Gastrocnemius medialis (tissue), 4 donors: ENCODE measurements around the gene ARHGAP6. TPM values are rescaled to one million over a fixed set of nuclear protein-coding genes. Genes with fewer than 3 reads are reported as not detected.
A peak's percentile ranks its signal among the peaks of the same experiment; 100 is the strongest.

Experiments
- ATAC-seq, 2 donors: fragments of 150-250 bp; one replicate each; pipeline ENCODE4 v1.9.1; 2016
- DNase-seq, 2 donors: peaks; one replicate each; pipeline ENCODE4 v3.0.0-alpha.2; 2019
- H3K27ac ChIP-seq, 4 donors: fragments of 200-600 bp; sonication (generic); 1 replicate in 1 of 4; 2 replicates in 3 of 4; pipeline ENCODE4 v1.5.1; 2016 to 2018; ENCODE audit warnings: mild to moderate bottlenecking in 2 of 4, moderate library complexity in 1 of 4
- H3K27me3 ChIP-seq, 3 donors: fragments of 200-600 bp; sonication (generic) in 2 of 3; 1 replicate in 1 of 3; 2 replicates in 2 of 3; pipeline versions ENCODE4 v1.5.1 to v1.6.0; 2016 to 2019; ENCODE audit warnings: mild to moderate bottlenecking in 1 of 3, moderate library complexity in 1 of 3
- H3K36me3 ChIP-seq, 2 donors: fragments of 200-600 bp; sonication (generic) in 1 of 2; one replicate each; pipeline ENCODE4 v1.5.1; 2017 to 2018
- H3K4me1 ChIP-seq, 2 donors: fragments of 200-600 bp; sonication (generic) in 1 of 2; one replicate each; pipeline ENCODE4 v1.5.1; 2016 to 2017; ENCODE audit warnings: mild to moderate bottlenecking in 2 of 2
- H3K4me3 ChIP-seq, 4 donors: fragments of 200-600 bp; sonication (generic) in 3 of 4; 1 replicate in 1 of 4; 2 replicates in 3 of 4; pipeline ENCODE4 v1.5.1; 2016 to 2019; ENCODE audit warnings: mild to moderate bottlenecking in 2 of 4
- H3K9me3 ChIP-seq, 3 donors: fragments of 200-600 bp; sonication (generic) in 2 of 3; 1 replicate in 1 of 3; 2 replicates in 2 of 3; pipeline ENCODE4 v1.5.1; 2016 to 2019
- POLR2A ChIP-seq, 2 donors: fragments of 450-650 bp; IDR thresholded peaks; one replicate each; pipeline ENCODE4 v1.6.1; 2017; ENCODE audit warnings: antibody characterized with exemption in 2 of 2, mild to moderate bottlenecking in 2 of 2, moderate library complexity in 2 of 2
- in situ Hi-C, 4 donors: fragments of 200-750 bp; cut with MboI; loops; one replicate each; pipeline versions ENCODE4 v1.15.0 to v1.8.0; 2017; ENCODE audit warnings: low sequenced_read_pairs in 4 of 4
- intact Hi-C: fragments of 100-400 bp; cut with DNase I; formaldehyde crosslinking; loops from one replicate; pipeline ENCODE4 v1.15.1; 2023; ENCODE audit warnings: low total_unique reads
- total RNA-seq, 4 donors: library from RNA; depleted of rRNA; stranded (reverse); fragments of >200 nt; gene quantifications; one replicate each; pipeline versions ENCODE4 v1.1.0 to v1.2.3, GENCODE V29; 2016
- TF ChIP-seq, protein P1 (sequence below), 5 experiments: fragments of 450-650 bp in 3 of 5; fragments of 200-600 bp in 2 of 5; sonication (generic) in 2 of 5; IDR thresholded peaks in 4 of 5; conservative IDR thresholded peaks in 1 of 5; 1 replicate in 4 of 5; 2 replicates in 1 of 5; pipeline ENCODE4 v1.5.1; 2016 to 2019; ENCODE audit warnings: antibody characterized with exemption in 5 of 5, mild to moderate bottlenecking in 3 of 5, moderate library complexity in 3 of 5

The ARHGAP6 gene
- total RNA-seq, 4 donors from 2014 or later, result 10.7 to 18.0 (median 14.9) TPM

DNA sequence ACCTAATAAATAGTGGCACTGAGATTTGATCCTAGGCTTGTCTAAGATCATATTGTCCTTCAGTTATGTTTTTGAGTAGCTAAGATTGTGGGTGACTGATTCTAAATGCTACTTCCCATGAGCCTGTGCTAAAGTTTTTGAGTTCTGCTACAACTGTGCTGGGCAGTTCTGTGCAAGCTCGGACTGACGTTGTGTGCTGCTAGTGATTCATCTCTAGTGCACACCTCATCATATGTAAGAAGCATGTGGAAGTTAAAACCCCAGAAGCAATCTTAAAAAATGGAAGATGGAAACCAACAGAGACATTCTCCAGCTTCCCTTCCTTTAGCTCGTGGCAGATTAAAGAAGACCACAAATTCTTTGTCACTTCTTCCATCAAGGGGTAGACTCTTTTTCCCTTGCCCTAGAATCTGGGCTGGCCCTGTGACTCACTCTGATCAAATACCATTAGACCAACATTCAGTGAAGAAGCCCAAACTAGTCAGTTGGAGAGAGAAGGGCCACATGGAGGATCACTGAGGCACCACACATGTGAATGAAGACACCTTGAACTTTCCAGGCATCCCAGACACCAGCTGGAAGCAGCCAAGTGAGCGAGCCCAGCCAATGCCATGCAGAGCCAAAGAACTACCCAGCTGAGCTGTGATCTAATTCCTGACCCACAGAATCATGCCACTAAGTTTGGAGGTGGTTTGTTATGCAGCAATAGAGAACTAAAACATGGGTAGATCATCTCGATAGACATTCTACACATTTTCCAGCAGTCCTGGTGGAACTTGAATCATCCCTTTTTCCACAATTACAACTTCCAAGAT is 16.8 kb downstream of the ARHGAP6 start:
- H3K9me3 ChIP-seq, result no peaks in the 10 kb centered on the region
- H3K36me3 ChIP-seq, result no peaks in the 10 kb centered on the region
- H3K4me3 ChIP-seq, result no peak overlapping the region
- H3K27me3 ChIP-seq, result no peaks in the 10 kb centered on the region
- H3K27ac ChIP-seq, result peak overlapping the region; percentile 34 to 64 (median 50)
- peak; percentile 88 to 91 for ATAC-seq
- TF ChIP-seq, protein P1, sequence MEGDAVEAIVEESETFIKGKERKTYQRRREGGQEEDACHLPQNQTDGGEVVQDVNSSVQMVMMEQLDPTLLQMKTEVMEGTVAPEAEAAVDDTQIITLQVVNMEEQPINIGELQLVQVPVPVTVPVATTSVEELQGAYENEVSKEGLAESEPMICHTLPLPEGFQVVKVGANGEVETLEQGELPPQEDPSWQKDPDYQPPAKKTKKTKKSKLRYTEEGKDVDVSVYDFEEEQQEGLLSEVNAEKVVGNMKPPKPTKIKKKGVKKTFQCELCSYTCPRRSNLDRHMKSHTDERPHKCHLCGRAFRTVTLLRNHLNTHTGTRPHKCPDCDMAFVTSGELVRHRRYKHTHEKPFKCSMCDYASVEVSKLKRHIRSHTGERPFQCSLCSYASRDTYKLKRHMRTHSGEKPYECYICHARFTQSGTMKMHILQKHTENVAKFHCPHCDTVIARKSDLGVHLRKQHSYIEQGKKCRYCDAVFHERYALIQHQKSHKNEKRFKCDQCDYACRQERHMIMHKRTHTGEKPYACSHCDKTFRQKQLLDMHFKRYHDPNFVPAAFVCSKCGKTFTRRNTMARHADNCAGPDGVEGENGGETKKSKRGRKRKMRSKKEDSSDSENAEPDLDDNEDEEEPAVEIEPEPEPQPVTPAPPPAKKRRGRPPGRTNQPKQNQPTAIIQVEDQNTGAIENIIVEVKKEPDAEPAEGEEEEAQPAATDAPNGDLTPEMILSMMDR (IDR thresholded peaks at IDR 0.05 in 4 of 5, conservative IDR thresholded peaks at IDR 0.05 in 1 of 5), result no peak
- no peak for TF ChIP-seq POLR2A (IDR thresholded peaks at IDR 0.05)
- DNase-seq, result peak in 1 of 2 donors; percentile 31
- in situ Hi-C loops (no loop called here), intact Hi-C loops (loop anchor here (5.0 kb wide), 1 partner anchor 117 kb away; no protein-coding TSS in a partner anchor)
- H3K4me1 ChIP-seq, result peaks cover 3 to 10% of the 10 kb centered on the region in 2 donors

DNA sequence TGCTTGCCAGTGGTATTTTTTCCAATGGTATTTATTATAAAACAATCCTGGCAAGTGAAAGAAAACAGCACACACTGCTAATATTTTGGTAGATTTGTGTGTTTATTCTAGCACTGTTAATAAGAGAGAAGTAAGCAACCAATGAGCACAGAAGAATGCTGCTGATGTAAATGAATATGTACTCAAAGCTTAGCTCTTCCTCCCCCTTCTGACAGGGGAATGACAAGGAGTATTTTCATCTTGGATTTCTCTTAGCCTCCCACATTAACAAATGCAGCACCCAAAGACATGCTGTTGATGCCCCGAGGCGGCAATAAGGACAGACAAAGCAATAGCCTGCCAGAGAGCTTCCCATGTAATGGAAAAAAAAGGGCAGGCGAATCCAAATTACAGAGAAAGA is 18.6 kb downstream of the ARHGAP6 start:
- H3K27me3 ChIP-seq, result no peaks in the 10 kb centered on the region
- H3K4me3 ChIP-seq, result no peak overlapping the region
- no peaks in the 10 kb centered on the region for H3K36me3 ChIP-seq
- H3K27ac ChIP-seq, result no peak overlapping the region
- no peaks in the 10 kb centered on the region for H3K9me3 ChIP-seq
- intact Hi-C loops (loop anchor here (5.0 kb wide), 1 partner anchor 115 kb away; no protein-coding TSS in a partner anchor), in situ Hi-C loops (no loop called here)
- TF ChIP-seq, protein P1 (IDR thresholded peaks at IDR 0.05 in 4 of 5, conservative IDR thresholded peaks at IDR 0.05 in 1 of 5), result no peak
- no peak for TF ChIP-seq POLR2A (IDR thresholded peaks at IDR 0.05)
- no peak for ATAC-seq
- peaks cover 3 to 10% of the 10 kb centered on the region in 2 donors for H3K4me1 ChIP-seq
- DNase-seq, result no peak

DNA sequence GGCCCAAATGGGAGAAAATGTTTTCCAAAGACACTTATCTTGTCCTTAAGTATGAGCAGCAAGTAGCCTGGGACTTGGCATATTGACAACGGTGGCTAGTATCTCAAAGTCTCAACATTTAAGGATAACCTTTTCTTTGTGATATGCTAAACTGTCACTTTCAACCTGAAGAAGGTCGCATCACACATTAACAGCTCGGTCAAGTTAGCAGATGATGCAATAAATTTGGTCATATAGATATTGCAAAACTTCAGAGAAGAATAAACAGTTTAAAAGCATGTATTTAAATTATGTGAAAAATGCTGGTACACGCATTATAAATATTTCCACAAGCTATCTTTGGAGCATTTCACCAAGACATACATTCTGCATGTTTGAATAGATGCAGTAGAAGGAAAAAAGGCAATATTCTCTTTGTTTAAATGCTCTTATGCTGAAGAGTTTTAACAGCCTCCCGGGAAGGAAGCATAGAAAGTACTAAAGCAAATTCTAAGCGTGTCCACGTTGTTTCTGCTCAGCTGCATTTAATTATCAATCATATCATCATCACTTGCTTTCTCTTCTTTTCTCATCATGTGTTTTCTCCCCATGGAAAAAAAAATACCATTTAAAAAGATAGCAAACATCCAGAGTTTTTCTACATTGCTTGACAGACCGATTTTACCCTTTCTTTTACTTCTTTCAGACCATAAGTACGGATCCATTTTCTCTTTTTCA is 24.2 kb downstream of the ARHGAP6 start:
- no peaks in the 10 kb centered on the region for H3K36me3 ChIP-seq
- intact Hi-C loops (no loop called here), in situ Hi-C loops (no loop called here)
- no peak for DNase-seq
- no peaks in the 10 kb centered on the region for H3K9me3 ChIP-seq
- no peaks in the 10 kb centered on the region for H3K4me1 ChIP-seq
- TF ChIP-seq, protein P1 (IDR thresholded peaks at IDR 0.05 in 4 of 5, conservative IDR thresholded peaks at IDR 0.05 in 1 of 5), result no peak
- no peak for TF ChIP-seq POLR2A (IDR thresholded peaks at IDR 0.05)
- H3K4me3 ChIP-seq, result no peak overlapping the region
- no peaks in the 10 kb centered on the region for H3K27me3 ChIP-seq
- H3K27ac ChIP-seq, result no peak overlapping the region
- ATAC-seq, result no peak

DNA sequence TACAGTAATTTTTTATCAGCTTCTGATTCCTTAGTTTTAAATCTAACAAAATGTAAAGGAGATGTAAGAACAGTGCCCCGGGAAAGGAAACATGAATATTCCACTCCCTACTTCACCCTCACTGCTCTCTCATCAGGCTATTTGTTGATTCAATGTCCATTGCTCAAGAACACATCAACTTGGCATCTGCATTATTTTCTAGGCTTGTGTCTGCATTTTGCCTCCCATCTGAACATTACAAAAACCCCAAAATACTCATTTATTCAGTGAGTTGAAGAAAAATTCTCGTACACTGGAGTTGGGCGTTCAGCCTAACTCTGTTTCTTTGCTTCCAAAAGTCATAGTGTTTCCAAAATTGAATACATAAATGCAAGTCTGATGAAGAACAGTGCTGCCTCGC is 25.6 kb downstream of the ARHGAP6 start:
- ATAC-seq (no peak), DNase-seq (no peak)
- Histone ChIP-seq H3K36me3 (no peaks in the 10 kb centered on the region), H3K9me3 (no peaks in the 10 kb centered on the region), H3K27ac (no peak overlapping the region), H3K27me3 (no peaks in the 10 kb centered on the region), H3K4me1 (no peaks in the 10 kb centered on the region), H3K4me3 (no peak overlapping the region)
- in situ Hi-C loops (no loop called here), intact Hi-C loops (no loop called here)
- TF ChIP-seq, protein P1 (IDR thresholded peaks at IDR 0.05 in 4 of 5, conservative IDR thresholded peaks at IDR 0.05 in 1 of 5), result no peak
- no peak for TF ChIP-seq POLR2A (IDR thresholded peaks at IDR 0.05)
